NCI-H2227 (cell line): Measurements from ENCODE around the gene PIAS4.
"Not testable (repeated sequence)": the region's sequence is repeated elsewhere in the genome, so short reads cannot be mapped to it uniquely, and the experiment has no call there.

Source experiments
- DNase-seq: peaks from one replicate; lab custom pipeline; 2025; ENCODE audit not compliant: unreplicated experiment; lab: John Stamatoyannopoulos, UW

The PIAS4 gene

DNA sequence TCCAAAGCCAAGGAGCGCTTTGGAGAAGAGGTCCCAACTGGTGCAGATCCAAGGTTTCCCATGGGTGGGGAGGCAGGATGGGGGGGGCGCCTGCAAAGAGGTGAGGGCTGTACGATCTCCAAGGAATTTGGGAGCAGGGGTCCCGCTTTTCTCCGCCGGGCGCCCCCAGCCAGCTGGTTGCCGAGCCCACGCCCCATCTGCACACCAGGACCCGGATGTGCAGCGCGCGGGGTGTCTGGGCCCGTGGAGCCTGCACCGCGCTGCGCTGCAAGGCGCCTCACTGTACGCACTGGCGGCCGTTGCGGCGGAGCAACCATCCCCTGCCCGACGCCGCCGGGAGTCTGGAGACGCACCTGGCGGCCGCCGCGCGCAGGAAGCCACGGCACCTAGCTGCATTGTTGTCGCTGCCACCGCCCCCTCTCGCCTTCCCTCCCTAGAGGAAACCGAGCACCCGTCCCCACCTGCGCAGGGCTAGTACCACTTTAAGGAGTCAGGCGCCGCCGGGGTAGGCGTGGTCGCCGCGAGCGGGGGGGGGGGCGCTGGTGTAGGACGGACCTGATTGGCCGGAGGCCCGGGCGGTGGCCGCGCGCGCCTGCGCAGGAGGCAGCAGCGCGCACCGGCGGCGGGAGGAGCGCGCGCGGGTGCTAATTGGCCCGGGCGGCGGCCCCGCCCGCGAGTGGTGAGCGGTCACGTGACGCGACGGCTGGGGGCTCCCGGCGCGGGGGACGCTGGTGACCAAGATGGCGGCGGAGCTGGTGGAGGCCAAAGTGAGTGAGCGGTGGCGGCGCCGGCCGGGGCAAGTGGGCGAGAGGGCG lies at the start of gene PIAS4:
Gene PIAS4, plus strand, starts transcription at position 716 of the 815 bp plus-strand sequence. Its CDS starts 25 bp downstream, at position 741.
- peak; percentile 95 for DNase-seq

DNA sequence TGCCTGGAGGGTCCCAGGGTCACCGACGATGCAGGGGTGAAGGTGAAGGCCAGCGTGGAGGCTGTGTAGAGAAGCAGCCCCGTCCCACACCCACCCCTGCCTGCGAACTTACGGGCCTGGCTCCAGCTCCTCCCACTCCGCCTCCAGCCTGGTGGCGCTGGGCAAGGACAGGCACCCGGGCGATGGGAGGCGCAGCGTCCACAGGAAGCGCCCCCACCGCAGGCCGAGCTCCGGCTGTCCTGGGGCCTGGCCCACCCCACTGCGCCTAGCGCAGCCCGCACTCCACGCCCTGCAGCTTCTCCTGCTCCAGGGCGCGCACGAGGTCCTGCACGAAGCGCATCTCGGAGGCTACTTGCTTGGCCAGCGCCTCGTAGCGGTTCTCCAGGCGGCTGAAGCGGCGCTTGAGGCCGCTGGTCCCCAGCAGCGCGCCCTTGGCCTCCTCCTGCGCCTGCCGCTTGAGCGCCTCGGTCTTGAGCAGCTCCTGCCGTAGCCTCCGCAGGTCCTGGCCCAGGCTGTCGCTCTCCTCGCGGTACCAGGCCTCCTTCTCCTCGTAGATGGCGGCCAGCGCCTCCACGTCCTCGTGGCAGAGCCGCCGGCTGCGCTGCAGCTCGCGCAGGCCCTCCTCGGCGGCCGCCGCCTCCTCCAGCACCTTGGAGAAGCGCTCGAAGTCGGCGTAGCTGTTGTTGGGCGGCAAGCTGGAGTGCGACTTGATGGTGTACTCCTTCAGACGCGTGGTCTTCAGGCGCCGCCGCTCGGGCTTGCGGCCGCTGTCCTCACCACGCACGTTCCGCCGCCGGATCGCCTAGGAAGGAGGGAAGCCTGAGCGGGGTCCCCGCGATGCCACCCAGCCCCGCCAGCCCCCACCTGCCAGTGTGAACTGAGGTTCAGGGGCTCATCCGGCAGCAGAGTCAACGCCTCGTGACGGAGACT lies 48.4 kb upstream of the PIAS4 start:
- DNase-seq: no peak

DNA sequence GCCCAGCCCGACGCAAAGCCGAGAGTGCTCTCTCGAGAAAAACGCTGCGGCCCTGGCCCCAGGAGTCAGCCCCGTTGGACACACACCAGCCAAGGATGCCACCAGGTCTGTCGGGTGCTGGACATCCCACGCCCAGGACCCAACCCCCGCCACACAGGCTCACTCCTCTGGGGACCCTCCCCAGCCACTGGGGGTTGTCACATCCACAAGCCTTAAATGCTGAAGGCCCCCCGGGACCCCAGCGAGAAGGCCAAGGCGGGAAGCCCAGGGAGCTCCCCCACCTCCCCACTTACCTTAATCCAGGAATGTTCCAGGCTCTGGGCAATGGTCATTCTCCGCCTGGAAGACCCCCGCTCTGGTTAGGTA lies 47.8 kb upstream of the PIAS4 start:
- DNase-seq: no peak

- DNase-seq: no peak
These were observed 46.5 kb upstream of the PIAS4 start for GRCh38 chr19:3961007-3961406.

DNA sequence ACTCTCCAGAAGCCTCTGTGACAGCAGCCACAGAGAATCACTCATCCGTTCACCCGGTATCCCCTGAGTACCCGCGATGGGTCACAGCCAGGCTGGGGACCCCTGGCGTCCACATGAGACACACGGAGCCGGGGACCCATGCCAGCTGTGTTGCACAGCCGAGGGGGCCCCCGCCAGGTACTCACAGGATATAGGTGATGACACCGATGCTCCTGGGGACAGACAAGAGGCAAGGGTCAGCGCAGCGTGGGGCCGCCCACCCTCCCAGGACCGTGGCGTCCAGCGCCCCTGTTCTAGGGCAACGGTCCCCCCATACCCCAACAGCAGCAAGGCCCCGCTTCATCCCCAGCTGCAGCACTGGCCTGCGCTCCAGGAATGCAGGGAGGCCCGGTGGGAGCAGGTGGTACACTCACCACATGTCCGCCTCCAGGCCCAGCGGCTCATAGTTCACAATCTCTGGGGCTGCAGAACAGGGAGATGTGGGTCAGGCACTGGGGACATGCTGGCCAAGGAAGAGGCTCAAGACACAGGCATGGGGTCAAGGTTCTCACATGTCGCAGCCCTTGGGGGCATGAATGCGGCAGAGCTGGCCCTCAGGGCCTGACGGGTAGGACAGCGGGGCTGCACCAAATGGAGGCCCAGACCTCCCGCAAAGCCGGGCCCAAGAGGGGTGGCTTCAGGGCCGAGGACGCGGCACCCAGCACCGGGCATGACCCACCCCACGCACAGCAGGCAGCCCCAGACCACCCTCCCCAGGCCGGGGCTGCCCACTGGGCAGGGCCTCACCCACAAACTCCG lies 43.9 kb upstream of the PIAS4 start:
- DNase-seq: no peak

DNA sequence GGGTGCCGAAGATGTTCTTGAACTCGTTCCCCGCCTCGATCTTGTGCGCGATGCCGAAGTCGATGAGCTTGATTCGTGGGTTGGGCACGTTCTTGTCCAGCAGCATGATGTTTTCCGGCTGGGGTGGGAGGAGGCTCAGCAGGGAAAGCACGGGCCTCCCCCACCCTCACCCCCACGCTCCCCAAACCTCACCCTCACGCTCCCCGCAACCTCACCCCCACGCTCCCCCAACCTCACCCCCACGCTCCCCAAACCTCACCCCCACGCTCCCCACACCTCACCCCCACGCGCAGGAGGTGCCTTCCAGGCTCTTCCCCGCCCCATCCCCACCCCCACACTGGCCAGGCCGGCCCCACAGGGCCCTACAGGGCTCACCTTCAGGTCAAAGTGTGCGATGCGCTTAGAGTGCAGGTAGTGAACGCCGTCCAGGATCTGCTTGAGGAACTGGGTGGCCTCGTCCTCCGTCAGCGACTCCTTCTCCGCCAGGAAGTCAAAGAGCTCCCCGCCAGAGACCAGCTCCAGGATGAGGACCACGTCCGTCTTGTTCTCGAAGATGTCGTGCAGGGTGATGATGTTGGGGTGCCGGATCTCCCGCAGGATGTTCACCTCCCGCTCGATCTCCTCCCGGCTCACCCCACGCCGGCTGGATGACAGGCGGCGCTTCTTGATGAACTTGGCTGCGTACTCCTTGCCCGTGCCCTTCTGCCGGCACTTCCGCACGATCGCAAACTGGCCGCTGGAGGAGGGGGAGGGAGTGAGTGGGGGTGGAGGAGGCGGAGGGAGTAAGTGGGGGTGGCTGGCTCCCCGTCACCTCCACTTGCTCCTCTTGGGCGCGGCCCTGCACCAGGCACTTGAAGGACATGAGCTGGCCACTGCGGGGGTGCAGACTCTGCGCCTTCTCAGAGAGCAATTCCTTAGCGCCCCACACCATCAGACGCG lies 43.0 kb upstream of the PIAS4 start:
- no peak for DNase-seq

DNA sequence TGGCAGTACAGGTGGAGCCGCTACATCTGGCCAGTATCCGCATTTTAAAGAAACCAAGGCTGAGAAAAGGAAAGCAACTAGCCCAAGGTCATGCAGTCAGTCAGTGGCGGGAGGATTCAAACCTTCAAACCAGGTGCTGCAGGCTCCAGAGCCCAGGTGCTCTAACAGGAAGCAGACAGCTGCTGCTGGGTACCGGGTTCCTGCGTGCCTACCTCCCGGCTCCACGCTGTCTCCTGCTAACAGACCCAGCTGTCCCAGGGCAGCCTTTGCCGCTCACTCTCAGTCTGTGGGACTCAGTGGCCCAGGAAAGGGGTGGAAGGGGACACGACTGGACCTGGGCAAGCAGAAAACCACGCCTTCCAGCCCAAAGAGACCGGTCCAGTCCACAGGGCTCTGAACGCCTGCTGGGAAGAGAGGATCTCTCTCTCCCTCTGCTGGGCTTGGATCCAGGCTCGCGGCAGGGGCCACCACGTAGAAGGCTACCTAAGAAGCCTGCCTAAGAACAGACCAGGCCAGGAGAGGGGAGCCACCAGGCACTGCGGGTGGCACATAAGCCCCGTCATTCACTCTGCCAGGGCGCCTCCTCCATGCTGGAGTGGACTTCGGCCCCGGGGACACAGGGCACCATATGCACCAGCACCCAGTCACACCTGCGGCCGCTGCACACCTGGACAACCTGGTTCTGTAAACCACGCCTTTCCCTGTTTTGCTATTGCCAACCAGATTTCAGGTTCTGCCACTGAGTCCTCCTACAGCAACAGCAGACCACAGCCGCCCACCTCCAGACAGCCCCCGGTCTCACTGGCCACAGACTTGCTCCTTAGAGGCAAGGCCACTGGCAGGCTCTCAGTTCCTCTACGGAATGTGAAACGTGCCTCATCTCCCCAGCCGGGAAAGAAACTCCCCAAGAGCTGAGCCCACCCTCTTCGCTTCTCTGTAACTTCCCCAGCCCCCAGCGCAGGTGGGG lies 41.2 kb upstream of the PIAS4 start:
- no peak for DNase-seq

DNA sequence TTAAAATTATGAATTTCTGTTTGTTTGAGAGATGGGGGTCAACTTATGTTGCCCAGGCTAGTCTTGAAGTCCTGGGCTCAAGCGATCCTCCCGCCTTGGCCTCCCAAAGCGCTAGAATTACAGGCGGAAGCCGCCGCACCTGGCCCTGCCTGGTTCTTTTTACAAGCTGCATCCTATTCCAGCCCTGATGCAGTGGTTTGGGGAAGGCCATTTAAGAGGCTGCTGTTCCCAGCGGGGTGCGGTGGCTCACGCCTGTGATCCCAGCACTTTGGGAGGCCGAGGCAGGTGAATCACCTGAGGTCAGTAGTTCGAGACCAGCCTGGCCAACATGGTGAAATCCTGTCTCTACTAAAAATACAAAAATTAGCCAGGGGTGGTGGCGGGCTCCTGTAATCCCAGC lies 39.6 kb upstream of the PIAS4 start:
- not testable (repeated sequence) for DNase-seq

- DNase-seq: peak; percentile 39
These were observed 38.7 kb upstream of the PIAS4 start for GRCh38 chr19:3968556-3969434.

DNA sequence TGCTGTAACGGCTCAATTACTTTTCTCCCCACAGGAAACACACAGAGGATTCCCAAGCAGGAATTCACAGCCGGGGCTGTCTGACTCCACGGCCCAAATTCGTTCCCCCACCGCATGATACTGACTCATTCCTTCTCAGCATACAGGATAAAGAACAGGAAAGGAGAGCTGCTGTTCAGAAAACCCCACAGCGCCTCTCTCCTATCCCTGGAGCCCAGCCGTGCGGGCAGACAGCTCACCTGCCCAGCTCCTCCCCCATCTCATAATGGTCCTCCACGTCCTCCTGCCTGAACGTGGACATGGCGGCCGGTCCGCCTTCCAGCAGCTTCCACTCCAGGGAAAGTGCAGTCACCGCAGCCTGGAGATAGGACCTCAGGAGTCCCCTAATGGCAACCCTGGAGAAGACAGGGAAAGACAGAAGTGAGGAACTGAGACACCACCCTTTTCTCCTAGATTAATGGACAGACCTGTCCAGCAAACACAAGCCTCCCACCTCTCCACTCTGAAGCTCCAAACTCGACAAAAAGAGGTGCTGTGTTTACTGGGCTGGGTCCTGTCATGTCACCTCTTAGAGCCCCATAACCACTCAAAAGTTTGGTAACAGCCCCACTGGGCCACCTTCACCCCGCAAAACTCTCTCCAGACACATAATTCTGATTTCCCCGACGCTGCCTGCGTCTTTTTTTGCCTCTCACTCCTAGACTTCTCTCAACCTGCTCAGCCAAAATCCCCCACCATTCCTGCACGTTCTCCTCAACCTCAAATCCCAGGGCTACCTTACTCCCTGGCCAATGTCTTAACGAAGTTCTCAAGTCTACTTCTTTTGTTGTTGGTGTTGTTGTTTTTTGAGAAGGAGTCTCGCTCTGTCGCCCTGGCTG lies 37.9 kb upstream of the PIAS4 start:
- DNase-seq: peak; percentile 49

- DNase-seq: no peak
These were observed 37.2 kb upstream of the PIAS4 start for GRCh38 chr19:3970313-3970807.

- DNase-seq: peak; percentile 95
These were observed 36.5 kb upstream of the PIAS4 start, which contains the start of gene DAPK3 for GRCh38 chr19:3970808-3971598. Gene DAPK3, minus strand, starts transcription at chr19:3971099. Its CDS starts 1,364 bp downstream, at chr19:3969735.

DNA sequence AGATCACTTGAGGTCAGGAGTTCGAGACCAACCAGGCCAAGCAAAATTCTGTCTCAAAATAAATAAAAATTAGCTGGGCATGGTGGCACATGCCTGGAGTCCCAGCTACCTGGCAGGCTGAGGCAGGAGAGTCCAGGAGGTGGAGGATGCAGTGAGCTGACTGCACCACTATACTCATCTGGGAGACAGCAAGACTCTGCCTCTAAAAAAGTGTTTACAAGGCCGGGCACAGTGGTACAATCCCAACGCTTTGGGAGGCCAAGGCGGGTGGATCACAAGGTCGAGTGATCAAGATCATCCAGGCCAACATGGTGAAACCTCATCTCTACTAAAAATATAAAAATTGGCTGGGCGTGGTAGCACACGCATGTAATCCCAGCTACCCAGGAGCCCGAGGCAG lies 32.4 kb upstream of the PIAS4 start:
- DNase-seq: no peak

DNA sequence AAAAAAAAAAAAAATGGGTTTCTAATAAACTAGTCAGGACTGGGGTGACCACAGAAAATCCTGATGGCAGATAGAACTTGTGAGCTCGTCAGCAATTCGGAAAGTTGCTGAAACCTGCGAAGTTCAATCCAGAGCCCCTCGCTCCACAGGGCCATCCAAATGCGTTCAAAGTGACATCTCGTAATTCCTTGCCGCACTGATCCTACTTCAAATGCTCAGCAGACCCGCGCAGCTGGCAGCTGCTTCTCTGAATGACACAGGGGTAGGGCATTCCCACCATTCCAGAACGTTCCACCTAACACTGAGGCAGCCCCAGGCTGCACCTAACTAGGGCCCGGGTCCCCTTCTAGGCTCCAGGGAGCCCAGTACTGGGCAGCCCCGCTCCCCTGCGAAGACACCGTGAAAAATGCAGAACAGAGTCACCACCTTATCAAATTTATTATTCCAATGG lies 31.9 kb upstream of the PIAS4 start:
- no peak for DNase-seq

DNA sequence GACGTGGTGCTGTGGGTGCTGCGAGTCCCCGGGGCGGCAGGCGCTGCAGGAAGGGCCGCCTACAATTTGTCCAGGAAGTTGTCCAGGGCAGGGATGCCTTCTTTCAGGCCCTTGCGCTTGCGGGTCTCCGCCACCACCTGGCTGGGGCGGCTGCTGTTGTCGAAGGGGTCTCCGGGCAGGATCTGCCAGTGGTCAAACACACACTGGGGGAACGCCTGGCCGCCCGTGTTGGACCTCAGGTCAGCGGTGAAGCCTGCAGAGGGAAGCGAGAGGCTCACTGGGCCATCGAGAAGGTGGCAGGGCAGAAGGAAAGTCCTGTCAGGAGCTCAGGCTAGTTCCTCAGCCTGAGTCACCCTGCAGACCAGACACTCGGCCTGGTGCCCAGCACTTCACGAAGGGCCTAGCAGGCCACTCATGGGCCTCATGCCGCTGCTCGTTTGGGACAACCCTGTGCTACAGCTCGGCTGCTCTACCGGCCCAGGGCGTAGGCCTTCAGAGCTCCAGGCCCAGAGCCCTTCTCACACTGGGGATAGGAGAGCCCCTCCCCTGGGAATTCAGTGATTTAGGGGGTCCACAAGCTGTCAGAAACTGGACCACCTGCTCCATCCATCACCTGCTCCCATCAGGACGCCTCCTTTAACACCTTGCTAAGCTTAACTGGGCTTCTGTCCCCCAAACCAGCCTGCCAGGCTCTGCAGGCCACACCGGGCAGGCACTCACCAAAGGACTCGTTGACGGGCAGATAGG lies 30.9 kb upstream of the PIAS4 start:
- DNase-seq: no peak
